ENCODE measurements around the gene SPOCK2. TPM values are rescaled to one million over a fixed set of nuclear protein-coding genes. Genes with fewer than 3 reads are reported as not detected.

SPOCK2 gene
- total RNA-seq, 1 experiment from 2014 or later, result 1.8 TPM

GRCh38 chr10:72056932-72057751 lies 31.2 kb downstream of the SPOCK2 start:
- H3T11ph ChIP-seq (ENCODE audit: low read length), result no peak overlapping the region
- no peak overlapping the region for H4K91ac ChIP-seq (ENCODE audit: insufficient read length, low read depth, low read length)
- H2AFZ ChIP-seq (ENCODE audit: low read length), result no peak overlapping the region
- no peak overlapping the region for H3K23ac ChIP-seq (ENCODE audit: insufficient read length, low read depth, low read length)
- H4K20me1 ChIP-seq (ENCODE audit: control insufficient read depth, insufficient read depth, insufficient read length), result no peaks in the 10 kb centered on the region
- H3K4me2 ChIP-seq (ENCODE audit: insufficient read depth, insufficient read length, low read length), result no peak overlapping the region
- DNase-seq, result no peak
- no peaks in the 10 kb centered on the region for H3K4me1 ChIP-seq (ENCODE audit: insufficient read depth, low read length)
- no peaks in the 10 kb centered on the region for H3K36me3 Mint-ChIP-seq (ENCODE audit: insufficient read depth in 1 of 3, low read depth in 3 of 3)
- no peaks in the 10 kb centered on the region for H3K79me1 ChIP-seq (ENCODE audit: insufficient read depth, low read depth, low read length, poor library complexity, severe bottlenecking)
- no peaks in the 10 kb centered on the region for H3K23me2 ChIP-seq (ENCODE audit: insufficient read length, low read depth, low read length, poor library complexity, severe bottlenecking)
- no peak overlapping the region for H2BK5ac ChIP-seq (ENCODE audit: insufficient read length, low read length)
- H3K27ac ChIP-seq (ENCODE audit: insufficient read length, low read depth, low read length), result no peak overlapping the region
- H3K9me3 Mint-ChIP-seq, result no peaks in the 10 kb centered on the region
- no peaks in the 10 kb centered on the region for H3K79me2 ChIP-seq (ENCODE audit: insufficient read depth, low read length)
- no peak overlapping the region for H2BK120ac ChIP-seq (ENCODE audit: low read depth, low read length, poor library complexity, severe bottlenecking)
- no peak overlapping the region for H2AK5ac ChIP-seq (ENCODE audit: insufficient read length, low read length)
- H3K9ac ChIP-seq (ENCODE audit: extremely low read depth, insufficient read length, low read length), result no peak overlapping the region
- no peak overlapping the region for H2BK20ac ChIP-seq (ENCODE audit: low read depth, low read length, poor library complexity, severe bottlenecking)
- no peak overlapping the region for H3K4ac ChIP-seq (ENCODE audit: low read depth, low read length)
- peaks cover 5% of the 10 kb centered on the region for H3K27me3 Mint-ChIP-seq (ENCODE audit: low read depth)
- no peak overlapping the region for H3K18ac ChIP-seq (ENCODE audit: insufficient read length, low read depth, low read length)
- H4K8ac ChIP-seq (replicated peaks; ENCODE audit: insufficient read length, low read depth, low read length), result no peak overlapping the region
- no peaks in the 10 kb centered on the region for H3K27me3 ChIP-seq (ENCODE audit: insufficient read depth, low read length)
- no peak overlapping the region for H2BK15ac ChIP-seq (ENCODE audit: low read depth, low read length)
- TF ChIP-seq CTCF (conservative IDR thresholded peaks at IDR 0.05), result no peak
- no CpG with 5 or more reads among the region's 25 CpGs for WGBS (ENCODE audit: extremely low coverage, insufficient read length, low lambda C conversion rate)
- H3K4me1 Mint-ChIP-seq, result peaks cover 19 to 31% of the 10 kb centered on the region in 2 experiments
- no peak overlapping the region for H4K5ac ChIP-seq (ENCODE audit: insufficient read length, low read depth, low read length)
- no peak overlapping the region for H3K4me3 Mint-ChIP-seq
- H3K56ac ChIP-seq (ENCODE audit: insufficient read length, low read depth, low read length), result no peak overlapping the region
- H3K9me3 ChIP-seq (ENCODE audit: control insufficient read depth, low read depth, low read length), result no peaks in the 10 kb centered on the region
- H2BK12ac ChIP-seq (ENCODE audit: insufficient read length, low read depth, low read length), result no peak overlapping the region
- no peak overlapping the region for H3K14ac ChIP-seq (ENCODE audit: insufficient read depth, low read length)
- H3K27ac Mint-ChIP-seq, result peak overlapping the region in 2 of 3 experiments; percentile 59 to 75; a peak in 2 of 7 replicates
